HG02970 (cell line): ENCODE results near the gene RNF34.

ENCODE experiments used
- ATAC-seq: cut with Tn5 transposase; IDR thresholded peaks from one replicate; pipeline ENCODE4 v1.9.1; 2021; ENCODE audit warnings: mild to moderate bottlenecking, moderate library complexity, moderate number of reproducible peaks; ENCODE audit not compliant: unreplicated experiment, low FRiP score

Gene RNF34

DNA sequence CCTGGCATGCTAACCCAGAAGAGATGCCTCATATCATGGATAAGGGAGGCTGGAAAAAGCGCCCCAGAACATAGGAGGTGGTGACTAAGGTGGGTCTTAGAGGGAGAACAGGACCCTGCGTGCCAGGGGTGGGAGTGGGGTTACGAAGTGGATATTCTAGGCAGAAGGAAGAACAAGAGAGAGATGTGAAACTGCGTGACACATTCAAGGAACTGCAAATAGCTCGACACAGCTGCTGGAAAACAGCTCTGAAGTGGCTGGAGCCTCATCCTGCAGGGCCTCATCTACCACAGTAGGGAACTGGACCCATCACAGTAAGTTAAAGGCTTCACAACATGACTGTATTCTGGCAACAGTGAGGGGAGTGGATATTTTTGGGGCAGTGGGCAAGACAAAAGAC lies 61.1 kb downstream of the RNF34 start:
- ATAC-seq = no peak

DNA sequence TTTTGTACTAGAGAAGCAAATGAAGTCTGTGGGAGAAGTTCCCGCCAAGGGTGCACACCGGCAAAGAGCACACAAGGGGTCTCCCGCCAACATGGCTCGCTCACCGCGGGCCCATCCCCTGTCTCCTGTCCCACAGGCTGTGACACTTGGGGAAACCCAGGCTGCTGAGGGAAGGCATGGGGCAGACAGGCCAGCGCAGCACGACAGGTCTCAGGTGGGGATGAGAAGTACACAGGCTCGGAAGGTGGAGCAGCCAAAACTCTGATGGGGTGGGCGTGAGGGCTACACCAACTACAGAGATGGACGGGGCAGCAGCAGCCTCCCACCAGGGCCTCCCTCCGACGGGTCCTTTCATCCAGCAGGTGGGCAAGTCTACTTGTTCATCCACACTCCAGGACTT lies 64.4 kb downstream of the RNF34 start:
- ATAC-seq = no peak

DNA sequence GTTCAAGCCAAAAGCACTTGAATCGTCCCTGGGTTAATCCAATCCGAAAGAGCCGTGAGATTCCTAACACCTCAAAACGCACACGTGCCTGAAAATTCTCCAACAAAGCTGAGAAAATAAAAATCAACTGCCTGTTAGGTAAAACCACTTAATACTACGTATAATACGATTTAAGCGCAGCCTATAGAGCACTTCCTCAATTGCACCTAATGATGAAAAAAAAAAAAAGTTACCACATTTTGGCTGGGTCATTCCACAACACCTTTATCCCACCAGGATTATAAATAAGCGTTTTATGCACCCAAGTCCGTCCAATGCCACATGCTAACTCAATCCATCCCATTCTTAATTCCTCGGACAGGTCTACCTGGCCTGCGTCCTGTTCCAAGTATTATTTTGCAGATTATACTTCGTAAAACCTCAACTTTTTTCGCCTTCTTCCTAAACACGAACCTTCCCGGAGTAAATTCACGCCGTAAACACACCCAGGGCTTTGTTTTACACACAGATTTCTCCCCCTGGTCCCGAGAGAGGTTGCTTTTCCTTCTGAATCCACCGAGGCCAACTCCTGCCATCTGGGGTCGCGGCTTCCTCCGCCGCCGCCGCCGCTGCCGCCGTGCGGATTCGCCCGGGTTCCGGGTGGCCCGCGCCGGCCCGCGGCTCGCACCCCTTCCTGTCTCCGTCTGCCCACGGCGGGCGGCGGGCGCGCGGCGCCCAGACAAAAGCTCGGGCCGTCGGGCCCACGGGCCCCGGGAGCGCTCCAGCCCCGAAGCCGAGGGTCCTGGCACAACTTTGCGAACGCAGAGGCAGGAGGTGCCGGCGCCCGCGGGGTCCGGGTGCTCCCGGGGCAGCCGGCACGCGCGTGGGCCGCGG lies 66.2 kb downstream of the RNF34 start:
- ATAC-seq = peak; percentile 11

DNA sequence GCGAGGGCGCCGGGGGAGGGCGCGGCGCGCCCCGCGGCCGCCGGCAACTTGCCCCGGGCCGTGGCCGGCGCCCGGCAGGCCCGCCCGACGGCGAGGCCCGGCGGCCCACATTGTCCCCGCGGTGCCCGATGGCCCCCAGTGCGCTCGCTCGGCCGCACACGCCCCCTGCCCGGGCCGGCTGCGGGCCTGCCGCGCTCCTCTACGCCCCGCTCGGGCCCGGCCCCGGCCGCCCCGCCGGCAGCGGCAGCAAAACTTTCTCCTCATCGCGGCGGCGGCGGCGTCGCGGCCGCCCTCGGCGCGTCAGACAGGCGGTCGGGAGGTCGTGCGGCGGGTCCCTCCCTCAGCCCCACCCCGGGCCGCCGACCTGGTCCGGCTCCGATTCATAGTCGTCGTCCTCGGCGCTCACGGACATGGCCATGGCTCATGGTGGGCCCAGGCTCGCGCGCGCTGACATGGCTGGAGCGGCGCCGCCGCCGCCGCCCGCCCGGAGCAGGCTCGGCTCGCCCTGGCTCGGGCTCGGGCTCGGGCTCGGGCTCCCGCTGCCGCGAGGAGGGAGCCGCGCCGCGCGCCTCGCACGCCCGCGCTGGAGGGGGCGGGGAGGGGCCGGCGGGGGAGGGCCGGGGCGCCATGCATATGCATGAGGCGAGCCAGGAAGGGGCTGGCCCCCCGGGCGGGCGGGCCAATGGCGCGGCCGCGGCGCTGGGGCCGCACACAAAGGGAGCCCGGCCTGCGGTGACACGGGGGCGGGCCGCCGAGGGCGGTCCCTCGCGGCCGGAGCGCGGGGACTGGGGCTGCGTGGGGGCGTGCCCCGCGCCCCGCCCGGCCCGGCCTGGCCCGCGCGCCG lies 67.1 kb downstream of the RNF34 start:
- peak; percentile 79 for ATAC-seq

DNA sequence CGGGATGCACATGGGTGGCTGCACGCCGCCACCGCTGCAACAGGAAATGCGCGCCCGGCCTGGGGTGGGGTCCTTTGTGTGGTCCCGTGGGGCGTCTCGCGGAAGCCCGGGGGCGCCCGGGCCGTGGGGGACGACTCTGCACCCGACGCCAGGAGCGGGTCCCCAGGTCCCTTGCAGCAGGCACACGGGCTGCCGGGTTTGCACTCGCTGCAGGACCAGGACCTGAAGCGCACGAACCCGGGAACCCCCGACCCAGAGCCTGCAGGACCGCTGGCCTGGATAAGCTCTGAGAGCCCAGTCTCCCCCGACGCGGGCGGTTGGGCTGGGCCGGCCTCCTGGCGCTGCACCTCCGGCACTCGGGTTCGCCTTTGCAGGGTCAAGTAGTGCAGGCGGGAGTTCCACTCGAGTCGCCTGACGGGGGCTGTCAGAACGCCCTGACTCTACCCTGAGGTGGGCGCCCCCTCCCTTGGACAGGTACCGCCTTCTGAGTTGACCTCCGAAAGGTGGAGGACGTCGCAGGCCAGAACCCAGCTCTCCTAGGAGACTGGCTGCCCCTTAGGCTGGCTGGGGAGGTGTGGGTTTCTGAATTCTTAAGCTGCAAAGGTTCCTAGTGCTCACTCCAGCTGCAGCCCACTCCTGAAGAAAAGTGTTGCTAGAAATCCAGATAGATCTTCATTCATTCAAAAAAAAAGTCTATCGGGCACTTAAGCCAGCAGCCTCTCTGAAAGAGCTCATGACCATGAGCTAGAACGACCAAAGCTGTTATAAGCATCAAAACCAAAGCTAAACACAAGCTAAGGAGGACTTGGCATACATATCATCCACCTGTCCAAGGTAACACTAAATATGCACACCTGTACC lies 68.0 kb downstream of the RNF34 start:
- ATAC-seq = no peak

DNA sequence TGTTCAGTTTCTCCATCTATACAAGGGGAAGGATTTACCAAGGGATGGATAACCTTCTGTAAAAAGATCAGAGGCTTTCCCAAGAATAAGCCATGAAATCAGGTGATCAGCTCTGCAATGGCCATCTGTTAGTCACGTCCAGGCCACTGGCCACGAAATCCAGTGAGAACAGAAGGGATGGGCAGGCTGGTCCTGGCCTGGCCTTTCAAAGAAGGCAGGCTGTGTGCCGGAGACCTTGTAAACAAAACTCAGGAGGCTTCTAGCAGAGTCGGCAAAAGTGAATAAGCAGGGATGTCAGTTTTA lies 68.5 kb downstream of the RNF34 start:
- ATAC-seq = no peak

DNA sequence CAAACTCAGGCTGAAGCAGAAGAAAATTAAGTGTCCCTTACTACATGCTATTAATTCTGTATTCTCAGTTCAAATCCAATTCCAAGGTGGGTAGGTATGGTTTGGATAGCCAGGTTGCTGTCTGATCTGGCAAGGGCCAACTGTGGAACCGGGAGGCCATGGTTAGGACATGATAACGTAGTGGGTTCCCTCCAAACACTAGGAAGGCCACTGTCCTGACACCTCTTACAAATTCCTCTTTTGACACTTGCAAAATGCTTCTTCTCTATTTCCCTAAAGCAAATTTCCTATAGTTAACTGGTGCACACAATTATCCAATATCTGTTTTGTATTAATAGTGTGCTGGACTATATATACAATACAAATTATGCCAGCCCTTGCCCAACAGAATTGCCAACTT lies 70.8 kb downstream of the RNF34 start:
- ATAC-seq = no peak

DNA sequence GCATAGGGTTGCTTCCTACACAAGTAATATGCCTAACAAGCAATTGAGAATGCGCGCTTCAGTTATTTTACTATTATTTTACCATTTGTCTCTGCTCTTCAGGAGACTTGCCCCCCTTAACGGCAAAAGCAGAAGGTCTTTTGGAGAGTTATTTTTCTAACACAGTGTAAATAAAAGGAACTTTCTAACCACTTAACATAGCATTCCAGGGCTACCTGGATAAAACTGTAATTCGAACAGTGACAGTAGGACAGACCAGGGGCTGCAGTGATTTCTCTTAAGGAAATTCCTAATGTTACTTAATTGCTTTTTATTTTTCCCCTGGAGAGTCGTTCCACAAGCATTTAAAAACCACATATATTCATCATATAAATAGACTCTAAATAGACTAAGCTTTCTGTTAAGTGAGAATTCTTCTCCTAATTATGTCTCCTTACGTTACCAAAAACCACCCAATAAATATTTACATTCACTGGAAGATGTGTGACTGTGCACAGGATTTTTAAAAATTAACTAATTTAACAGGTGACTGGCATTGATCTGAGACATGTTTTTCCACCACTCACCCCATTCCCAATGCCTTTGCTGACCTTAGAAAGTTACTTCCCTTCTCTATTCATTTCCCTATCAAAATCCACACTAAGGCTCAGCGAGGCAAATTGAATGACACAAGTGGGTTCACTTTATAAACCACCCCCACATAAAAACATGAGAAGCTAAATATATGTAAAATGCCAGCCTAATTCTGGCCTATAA lies 72.4 kb downstream of the RNF34 start:
- no peak for ATAC-seq
